Prostate gland (tissue), 2 donors: ENCODE measurements around the gene CC2D2B. TPM values are rescaled to one million over a fixed set of nuclear protein-coding genes. Genes with fewer than 3 reads are reported as not detected.

ENCODE experiments used
- DNase-seq: peaks from one replicate; pipeline ENCODE4 v3.0.0-alpha.2; 2019; ENCODE audit warnings: low spot score
- H3K27ac ChIP-seq, 2 donors: fragments of 200-600 bp; sonication (generic); 2 replicates each; pipeline ENCODE4 v1.5.1; 2017 to 2019
- H3K27me3 ChIP-seq: fragments of 200-600 bp; sonication (generic); replicated peaks from 2 replicates; pipeline ENCODE4 v1.5.1; 2019; ENCODE audit not compliant: insufficient read depth
- H3K36me3 ChIP-seq, 2 donors: fragments of 200-600 bp; sonication (generic); 1 replicate in 1 of 2; 2 replicates in 1 of 2; pipeline versions ENCODE4 v1.5.1 to v1.8.1; 2017 to 2019
- H3K4me1 ChIP-seq: fragments of 200-600 bp; sonication (generic); replicated peaks from 2 replicates; pipeline ENCODE4 v1.5.1; 2019
- H3K4me3 ChIP-seq, 2 donors: fragments of 200-600 bp; sonication (generic); 2 replicates each; pipeline ENCODE4 v1.5.1; 2017 to 2019
- H3K9me3 ChIP-seq: fragments of 200-600 bp; sonication (generic); 2 replicates; pipeline ENCODE4 v1.5.1; 2017
- CTCF ChIP-seq, 4 experiments: fragments of 200-600 bp in 2 of 4; fragments of 450-650 bp in 2 of 4; sonication (generic) in 2 of 4; IDR thresholded peaks; 1 replicate in 3 of 4; 2 replicates in 1 of 4; pipeline ENCODE4 v1.5.1; 2016 to 2019; ENCODE audit warnings: antibody characterized with exemption in 4 of 4, mild to moderate bottlenecking in 2 of 4, moderate library complexity in 2 of 4
- POLR2A ChIP-seq: fragments of 450-650 bp; IDR thresholded peaks from one replicate; pipeline ENCODE4 v1.6.1; 2016; ENCODE audit warnings: antibody characterized with exemption, mild to moderate bottlenecking
- POLR2AphosphoS5 ChIP-seq: sonication (generic); formaldehyde crosslinking; IDR thresholded peaks from one replicate; pipeline ENCODE4 v1.6.1; 2017; ENCODE audit warnings: antibody characterized with exemption
- WGBS: methylation state at CpG from one replicate; pipeline ENCODE4 v1.1.5; 2018; 5-methylcytosine and 5-hydroxymethylcytosine counted together
- intact Hi-C: fragments of 100-400 bp; cut with DNase I; formaldehyde crosslinking; loops from one replicate; pipeline ENCODE4 v1.14.2; 2022
- total RNA-seq, 2 donors: library from RNA; depleted of rRNA; stranded (reverse); fragments of >200 nt; gene quantifications; one replicate each; pipeline ENCODE4 v1.1.0, GENCODE V29; 2016

The CC2D2B gene
- total RNA-seq, 2 donors from 2014 or later = 2.6 to 4.9 TPM

- Histone ChIP-seq H3K27ac (no peak overlapping the region), H3K27me3 (no peaks in the 10 kb centered on the region), H3K4me3 (no peak overlapping the region), H3K36me3 (no peaks in the 10 kb centered on the region), H3K4me1 (no peaks in the 10 kb centered on the region), H3K9me3 (no peaks in the 10 kb centered on the region)
- no peak for TF ChIP-seq CTCF (IDR thresholded peaks at IDR 0.05)
- TF ChIP-seq POLR2A = no peak
- TF ChIP-seq POLR2AphosphoS5 = no peak
- intact Hi-C loops = no loop called here
- WGBS = 69% methylated on average over 1 of the region's 1 CpG
- DNase-seq = no peak
Observed at GRCh38 chr10:95998255-95998784, 90.5 kb downstream of the CC2D2B start.

GRCh38 chr10:96013956-96014355, 106.2 kb downstream of the CC2D2B start:
- intact Hi-C loops = loop anchor here (10.0 kb wide), 2 partner anchors 51 to 281 kb away; no protein-coding TSS in a partner anchor
- Histone ChIP-seq H3K27ac (no peak overlapping the region), H3K27me3 (no peaks in the 10 kb centered on the region), H3K4me3 (no peak overlapping the region), H3K4me1 (no peaks in the 10 kb centered on the region), H3K9me3 (no peaks in the 10 kb centered on the region), H3K36me3 (no peaks in the 10 kb centered on the region)
- DNase-seq = no peak
- 87% methylated on average over 2 of the region's 2 CpGs for WGBS
- TF ChIP-seq POLR2AphosphoS5 (no peak), POLR2A (no peak), CTCF (IDR thresholded peaks at IDR 0.05) (no peak)

GRCh38 chr10:96014473-96015102, 106.8 kb downstream of the CC2D2B start:
- DNase-seq = no peak
- no peak for TF ChIP-seq POLR2AphosphoS5
- no peak for TF ChIP-seq CTCF (IDR thresholded peaks at IDR 0.05)
- TF ChIP-seq POLR2A = no peak
- no peak overlapping the region for H3K4me3 ChIP-seq
- intact Hi-C loops = loop anchor here (10.0 kb wide), 2 partner anchors 50 to 280 kb away; no protein-coding TSS in a partner anchor
- 93% methylated on average over 2 of the region's 2 CpGs for WGBS
- no peak overlapping the region for H3K27ac ChIP-seq
- no peaks in the 10 kb centered on the region for H3K4me1 ChIP-seq
- no peaks in the 10 kb centered on the region for H3K27me3 ChIP-seq
- H3K36me3 ChIP-seq = no peaks in the 10 kb centered on the region
- H3K9me3 ChIP-seq = no peaks in the 10 kb centered on the region

DNA sequence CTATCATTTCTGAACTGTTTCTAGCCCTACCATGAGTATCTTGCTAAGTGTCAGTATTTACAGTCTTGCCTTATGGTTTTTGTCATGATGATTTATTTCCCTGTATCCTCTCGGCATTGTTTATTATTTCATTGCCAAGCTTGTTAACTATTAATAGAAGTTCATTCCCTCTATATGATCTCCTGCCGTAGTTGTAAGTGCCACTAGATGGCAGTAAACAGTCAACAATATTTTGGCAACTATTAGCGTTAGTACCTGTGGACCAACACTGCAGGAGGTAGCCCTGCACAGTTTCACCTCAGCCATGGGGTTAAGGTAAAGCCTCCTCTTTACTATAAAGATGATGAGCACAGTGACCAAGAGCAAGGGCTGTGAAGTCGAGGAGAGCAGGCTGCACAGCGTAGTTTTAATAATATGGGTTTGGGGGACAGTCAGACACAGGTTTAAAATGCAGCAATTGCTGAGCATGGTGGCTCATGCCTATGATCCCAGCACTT, 109.5 kb downstream of the CC2D2B start:
- Histone ChIP-seq H3K27ac (no peak overlapping the region), H3K27me3 (no peaks in the 10 kb centered on the region), H3K4me1 (no peaks in the 10 kb centered on the region), H3K9me3 (no peaks in the 10 kb centered on the region), H3K36me3 (no peaks in the 10 kb centered on the region), H3K4me3 (no peak overlapping the region)
- TF ChIP-seq CTCF (IDR thresholded peaks at IDR 0.05) (peak; percentile 28 to 76 (median 54)), POLR2A (no peak)
- intact Hi-C loops = loop anchor here (10.0 kb wide), 2 partner anchors 48 to 278 kb away; no protein-coding TSS in a partner anchor
- WGBS = 17% methylated on average over 5 of the region's 5 CpGs
- DNase-seq = peak; percentile 25

GRCh38 chr10:96021332-96021731, 113.6 kb downstream of the CC2D2B start:
- H3K4me1 ChIP-seq = no peaks in the 10 kb centered on the region
- H3K4me3 ChIP-seq = no peak overlapping the region
- no peak for DNase-seq
- H3K9me3 ChIP-seq = no peaks in the 10 kb centered on the region
- no peak overlapping the region for H3K27ac ChIP-seq
- TF ChIP-seq CTCF (IDR thresholded peaks at IDR 0.05) (no peak), POLR2AphosphoS5 (no peak), POLR2A (no peak)
- WGBS = 82% methylated on average over 1 of the region's 1 CpG
- intact Hi-C loops = no loop called here
- H3K36me3 ChIP-seq = no peaks in the 10 kb centered on the region
- no peaks in the 10 kb centered on the region for H3K27me3 ChIP-seq
